Lower leg skin (tissue), 4 donors: Measurements from ENCODE around the gene MTMR11. TPM values are rescaled to one million over a fixed set of nuclear protein-coding genes. Genes with fewer than 3 reads are reported as not detected.

Source experiments
- DNase-seq, 2 donors: peaks; one replicate each; pipeline ENCODE4 v3.0.0-alpha.2; 2019; ENCODE audit warnings: low spot score in 2 of 2
- H3K4me3 ChIP-seq: fragments of 200-600 bp; sonication (generic); 2 replicates; pipeline ENCODE4 v1.5.1; 2017; ENCODE audit warnings: mild to moderate bottlenecking, low read depth; ENCODE audit not compliant: poor library complexity, severe bottlenecking
- CTCF ChIP-seq, 3 donors: fragments of 450-650 bp; IDR thresholded peaks; one replicate each; pipeline ENCODE4 v1.5.1; 2016; ENCODE audit warnings: antibody characterized with exemption in 3 of 3, mild to moderate bottlenecking in 3 of 3, moderate library complexity in 2 of 3
- POLR2A ChIP-seq, 2 donors: fragments of 450-650 bp; IDR thresholded peaks; one replicate each; pipeline ENCODE4 v1.6.1; 2016 to 2017; ENCODE audit warnings: antibody characterized with exemption in 2 of 2, mild to moderate bottlenecking in 1 of 2, moderate library complexity in 1 of 2
- WGBS, 2 donors: methylation state at CpG; one replicate each; pipeline ENCODE4 v1.1.5; 2018; 5-methylcytosine and 5-hydroxymethylcytosine counted together
- intact Hi-C: fragments of 100-400 bp; cut with DNase I; formaldehyde crosslinking; loops from one replicate; pipeline ENCODE4 v1.15.0; 2023; ENCODE audit warnings: low total_unique reads
- total RNA-seq, 4 donors: library from RNA; depleted of rRNA; stranded (reverse); fragments of >200 nt; gene quantifications; one replicate each; pipeline ENCODE4 v1.1.0, GENCODE V29; 2016

The MTMR11 gene
- total RNA-seq, 4 donors from 2014 or later, result 15.6 to 21.4 (median 19.0) TPM

DNA sequence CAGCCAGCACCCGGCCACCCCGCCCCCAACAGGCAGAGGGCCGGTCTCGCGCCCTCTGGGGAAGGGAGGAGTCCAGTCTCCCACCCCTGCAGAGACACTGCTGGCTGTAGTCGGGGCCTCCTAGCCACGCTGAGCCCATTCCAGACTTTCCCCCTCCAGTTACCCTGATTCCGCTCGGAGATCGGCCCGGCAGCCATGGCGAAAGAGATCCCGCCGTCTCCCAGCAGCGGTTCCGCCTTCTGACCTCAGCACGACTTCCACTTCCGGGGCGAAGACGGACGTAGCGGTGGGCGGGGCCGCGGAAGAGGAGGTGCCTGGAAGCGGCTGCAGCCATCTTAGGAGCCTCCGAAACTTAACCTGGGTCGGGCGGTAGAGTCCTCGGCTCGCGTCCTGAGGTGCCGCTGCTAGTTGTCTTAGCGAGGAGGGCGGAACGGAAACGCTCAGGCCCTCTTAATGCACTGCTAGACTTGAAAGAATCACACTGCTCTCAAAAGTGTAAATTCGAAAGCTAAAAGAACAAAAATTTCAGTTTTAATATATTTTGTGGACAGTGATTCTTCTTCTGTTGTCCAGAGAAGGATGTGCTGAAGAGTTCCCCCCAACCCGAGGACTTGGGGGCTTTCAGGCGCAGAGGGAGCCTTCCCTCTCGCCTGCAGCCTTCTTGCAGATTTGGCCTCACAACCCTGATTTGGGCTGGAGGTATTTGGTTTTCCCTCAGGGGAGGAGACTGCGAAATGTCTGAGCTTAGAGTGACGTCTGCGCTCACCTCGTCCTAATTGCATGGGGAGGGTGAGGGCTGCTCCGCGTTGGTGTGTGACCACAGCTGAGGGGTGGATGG, 8.9 kb downstream of the MTMR11 start, which contains the start of gene SF3B4:
SF3B4 (minus strand) TSS at position 241 of the 838 bp plus-strand sequence; CDS start at position 197, 44 bp downstream.
- peak; percentile 96 to 99 for DNase-seq
- TF ChIP-seq POLR2A (IDR thresholded peaks at IDR 0.05) (peak in 1 of 2 donors; percentile 81), CTCF (IDR thresholded peaks at IDR 0.05) (no peak)
- intact Hi-C loops, result no loop called here
- peak within 1 kb of the TSS; percentile 69 for H3K4me3 ChIP-seq
- WGBS, 2 donors, result 0% methylated on average over 43 to 46 of the region's 47 CpGs

GRCh38 chr1:149927056-149927562, 9.6 kb downstream of the MTMR11 start:
- WGBS, 2 donors, result 2 to 6% methylated on average over 10 of the region's 10 CpGs
- intact Hi-C loops, result no loop called here

GRCh38 chr1:149926296-149926695, 10.4 kb downstream of the MTMR11 start:
- no peak for TF ChIP-seq CTCF (IDR thresholded peaks at IDR 0.05)
- no peak for TF ChIP-seq POLR2A (IDR thresholded peaks at IDR 0.05)
- no peak for DNase-seq
- 89 to 90% methylated on average over 9 of the region's 9 CpGs for WGBS, 2 donors
- intact Hi-C loops, result no loop called here
- H3K4me3 ChIP-seq, result no peak overlapping the region

More at GRCh38 chr1:149927056-149927562, 9.6 kb downstream of the MTMR11 start:
- DNase-seq, result no peak
- TF ChIP-seq POLR2A (IDR thresholded peaks at IDR 0.05) (no peak), CTCF (IDR thresholded peaks at IDR 0.05) (no peak)
- H3K4me3 ChIP-seq, result peak overlapping the region; percentile 69

GRCh38 chr1:149925751-149926150, 10.9 kb downstream of the MTMR11 start:
- TF ChIP-seq CTCF (IDR thresholded peaks at IDR 0.05), result no peak
- TF ChIP-seq POLR2A (IDR thresholded peaks at IDR 0.05), result no peak
- no peak overlapping the region for H3K4me3 ChIP-seq
- no peak for DNase-seq
- WGBS, 2 donors, result 84 to 89% methylated on average over 2 of the region's 2 CpGs
- intact Hi-C loops, result no loop called here

GRCh38 chr1:149925345-149925744, 11.3 kb downstream of the MTMR11 start:
- H3K4me3 ChIP-seq, result no peak overlapping the region
- TF ChIP-seq POLR2A (IDR thresholded peaks at IDR 0.05) (no peak), CTCF (IDR thresholded peaks at IDR 0.05) (no peak)
- WGBS, 2 donors, result 82 to 88% methylated on average over 3 of the region's 3 CpGs
- DNase-seq, result no peak
- intact Hi-C loops, result no loop called here
